ENCODE measurements around the gene ATP9B. TPM values are rescaled to one million over a fixed set of nuclear protein-coding genes. Genes with fewer than 3 reads are reported as not detected.

The ATP9B gene
- total RNA-seq, 1 experiment from 2014 or later = 20.9 TPM

- no CpG with 5 or more reads among the region's 15 CpGs for WGBS (ENCODE audit: extremely low coverage, insufficient read length, low lambda C conversion rate)
- no peak overlapping the region for H3K4me3 Mint-ChIP-seq
- Histone ChIP-seq H3K27ac (ENCODE audit: insufficient read length, low read depth, low read length) (no peak overlapping the region), H2AFZ (ENCODE audit: low read length) (no peak overlapping the region), H3K14ac (ENCODE audit: insufficient read depth, low read length) (no peak overlapping the region), H3K56ac (ENCODE audit: insufficient read length, low read depth, low read length) (no peak overlapping the region), H3K9me3 (ENCODE audit: control insufficient read depth, low read depth, low read length) (no peaks in the 10 kb centered on the region), H2BK20ac (ENCODE audit: low read depth, low read length, poor library complexity, severe bottlenecking) (no peak overlapping the region), H2BK15ac (ENCODE audit: low read depth, low read length) (no peak overlapping the region), H2BK120ac (ENCODE audit: low read depth, low read length, poor library complexity, severe bottlenecking) (no peak overlapping the region), H3T11ph (ENCODE audit: low read length) (no peak overlapping the region), H4K91ac (ENCODE audit: insufficient read length, low read depth, low read length) (no peak overlapping the region), H3K23me2 (ENCODE audit: insufficient read length, low read depth, low read length, poor library complexity, severe bottlenecking) (no peaks in the 10 kb centered on the region), H3K4me1 (ENCODE audit: insufficient read depth, low read length) (no peaks in the 10 kb centered on the region), H3K23ac (ENCODE audit: insufficient read length, low read depth, low read length) (no peak overlapping the region), H3K79me1 (ENCODE audit: insufficient read depth, low read depth, low read length, poor library complexity, severe bottlenecking) (no peaks in the 10 kb centered on the region), H3K79me2 (ENCODE audit: insufficient read depth, low read length) (no peaks in the 10 kb centered on the region), H3K18ac (ENCODE audit: insufficient read length, low read depth, low read length) (no peak overlapping the region), H3K4ac (ENCODE audit: low read depth, low read length) (no peak overlapping the region), H4K5ac (ENCODE audit: insufficient read length, low read depth, low read length) (no peak overlapping the region), H2BK5ac (ENCODE audit: insufficient read length, low read length) (no peak overlapping the region), H2AK5ac (ENCODE audit: insufficient read length, low read length) (no peak overlapping the region), H4K20me1 (ENCODE audit: control insufficient read depth, insufficient read depth, insufficient read length) (no peaks in the 10 kb centered on the region), H4K8ac (replicated peaks; ENCODE audit: insufficient read length, low read depth, low read length) (no peak overlapping the region), H2BK12ac (ENCODE audit: insufficient read length, low read depth, low read length) (no peak overlapping the region), H3K27me3 (ENCODE audit: insufficient read depth, low read length) (no peaks in the 10 kb centered on the region), H3K4me2 (ENCODE audit: insufficient read depth, insufficient read length, low read length) (no peak overlapping the region), H3K9ac (ENCODE audit: extremely low read depth, insufficient read length, low read length) (no peak overlapping the region)
- H3K9me3 Mint-ChIP-seq = no peaks in the 10 kb centered on the region
- H3K27me3 Mint-ChIP-seq (ENCODE audit: low read depth) = no peaks in the 10 kb centered on the region
- DNase-seq = no peak
- peaks cover 5 to 6% of the 10 kb centered on the region in 2 experiments for H3K4me1 Mint-ChIP-seq
- H3K36me3 Mint-ChIP-seq (ENCODE audit: insufficient read depth in 1 of 3, low read depth in 3 of 3) = peaks cover 3 to 14% (median 5%) of the 10 kb centered on the region in 3 experiments; a peak in 5 of 7 replicates
- H3K27ac Mint-ChIP-seq = no peak overlapping the region
- no peak for TF ChIP-seq CTCF (conservative IDR thresholded peaks at IDR 0.05)
These were observed 232.9 kb downstream of the ATP9B start for GRCh38 chr18:79302120-79302519.
